ENCODE results near the gene PSMC6. TPM values are rescaled to one million over a fixed set of nuclear protein-coding genes. Genes with fewer than 3 reads are reported as not detected.
"Not testable (repeated sequence)": the region's sequence is repeated elsewhere in the genome, so short reads cannot be mapped to it uniquely, and the experiment has no call there.

Gene PSMC6
- total RNA-seq, 1 experiment from 2014 or later: 83.0 TPM

GRCh38 chr14:52723514-52724359 lies 16.7 kb downstream of the PSMC6 start:
- no peak for DNase-seq
- TF ChIP-seq EZH2 (IDR thresholded peaks at IDR 0.05; ENCODE audit: low read depth) (no peak), CTCF (conservative IDR thresholded peaks at IDR 0.05) (no peak)
- Histone ChIP-seq H3K4me2 (no peak overlapping the region), H3K27me3 (ENCODE audit: insufficient read depth, low read depth) (no peaks in the 10 kb centered on the region), H2AFZ (no peak overlapping the region), H3F3A (ENCODE audit: insufficient read depth, low read depth) (peaks cover 29% of the 10 kb centered on the region), H3K4me3 (no peak overlapping the region), H4K20me1 (ENCODE audit: insufficient read depth) (peaks cover 10% of the 10 kb centered on the region), H3K27ac (no peak overlapping the region), H3K9me3 (ENCODE audit: insufficient read depth, low read depth) (no peaks in the 10 kb centered on the region), H3K9me2 (ENCODE audit: insufficient read depth) (no peaks in the 10 kb centered on the region), H3K79me2 (ENCODE audit: low read depth) (no peaks in the 10 kb centered on the region), H3K36me3 (ENCODE audit: low read depth) (peaks cover 28% of the 10 kb centered on the region), H3K4me1 (replicated peaks; ENCODE audit: insufficient read depth) (no peaks in the 10 kb centered on the region)
- BruUV-seq (replicated peaks): no TSS peak
- ChIA-PET POLR2A (ENCODE audit: unreplicated experiment) (no interaction called here), CTCF (no interaction called here)
- intact Hi-C loops (cut with micrococcal nuclease; ENCODE audit: unreplicated experiment): no loop called here

DNA sequence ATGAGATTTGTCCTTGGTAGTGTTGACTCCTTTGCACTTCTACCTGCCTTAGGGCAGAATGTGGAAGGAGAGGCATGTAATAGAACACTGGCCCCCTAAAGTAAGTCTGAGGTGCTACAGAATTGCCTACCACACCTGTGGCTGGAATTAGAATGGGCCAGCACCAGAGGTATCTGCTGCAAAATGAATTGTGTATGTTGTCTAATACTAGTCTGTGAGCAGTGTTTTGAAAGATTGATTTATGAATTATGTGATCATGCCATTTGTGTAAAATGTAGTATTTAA lies 17.3 kb downstream of the PSMC6 start:
- no peak for DNase-seq
- Histone ChIP-seq H2AFZ (no peak overlapping the region), H3K79me2 (ENCODE audit: low read depth) (no peaks in the 10 kb centered on the region), H3K27ac (no peak overlapping the region), H3K9me2 (ENCODE audit: insufficient read depth) (no peaks in the 10 kb centered on the region), H4K20me1 (ENCODE audit: insufficient read depth) (peaks cover 10% of the 10 kb centered on the region), H3F3A (ENCODE audit: insufficient read depth, low read depth) (peaks cover 34% of the 10 kb centered on the region), H3K4me2 (no peak overlapping the region), H3K27me3 (ENCODE audit: insufficient read depth, low read depth) (no peaks in the 10 kb centered on the region), H3K36me3 (ENCODE audit: low read depth) (peaks cover 23% of the 10 kb centered on the region), H3K4me1 (replicated peaks; ENCODE audit: insufficient read depth) (no peaks in the 10 kb centered on the region; the same call in 1 of the 2 replicates), H3K4me3 (no peak overlapping the region), H3K9me3 (ENCODE audit: insufficient read depth, low read depth) (no peaks in the 10 kb centered on the region)
- BruUV-seq (replicated peaks): no TSS peak
- POLR2A ChIA-PET (ENCODE audit: unreplicated experiment): interaction anchor here (0.7 kb wide), 1 partner anchor 991 kb away, joined by 4 read pairs; no protein-coding TSS in a partner anchor
- CTCF ChIA-PET: no interaction called here
- intact Hi-C loops (cut with micrococcal nuclease; ENCODE audit: unreplicated experiment): no loop called here
- TF ChIP-seq CTCF (conservative IDR thresholded peaks at IDR 0.05) (no peak), EZH2 (IDR thresholded peaks at IDR 0.05; ENCODE audit: low read depth) (no peak)

DNA sequence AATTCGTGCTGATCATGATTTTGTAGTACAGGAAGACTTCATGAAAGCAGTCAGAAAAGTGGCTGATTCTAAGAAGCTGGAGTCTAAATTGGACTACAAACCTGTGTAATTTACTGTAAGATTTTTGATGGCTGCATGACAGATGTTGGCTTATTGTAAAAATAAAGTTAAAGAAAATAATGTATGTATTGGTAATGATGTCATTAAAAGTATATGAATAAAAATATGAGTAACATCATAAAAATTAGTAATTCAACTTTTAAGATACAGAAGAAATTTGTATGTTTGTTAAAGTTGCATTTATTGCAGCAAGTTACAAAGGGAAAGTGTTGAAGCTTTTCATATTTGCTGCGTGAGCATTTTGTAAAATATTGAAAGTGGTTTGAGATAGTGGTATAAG lies 20.5 kb downstream of the PSMC6 start:
- H3K4me3 ChIP-seq; H3K27ac ChIP-seq; H3K4me2 ChIP-seq; H3K4me1 ChIP-seq (replicated peaks; ENCODE audit: insufficient read depth); H3K9me2 ChIP-seq (ENCODE audit: insufficient read depth); BruUV-seq (replicated peaks); H3K27me3 ChIP-seq (ENCODE audit: insufficient read depth, low read depth); H3K9me3 ChIP-seq (ENCODE audit: insufficient read depth, low read depth); CTCF ChIA-PET; DNase-seq; H2AFZ ChIP-seq; H4K20me1 ChIP-seq (ENCODE audit: insufficient read depth); H3K36me3 ChIP-seq (ENCODE audit: low read depth): not testable (repeated sequence)
- intact Hi-C loops (cut with micrococcal nuclease; ENCODE audit: unreplicated experiment): loop anchor here (5.0 kb wide), 1 partner anchor 235 kb away; no protein-coding TSS in a partner anchor
- Histone ChIP-seq H3F3A (ENCODE audit: insufficient read depth, low read depth) (peaks cover 26% of the 10 kb centered on the region), H3K79me2 (ENCODE audit: low read depth) (peaks cover 16% of the 10 kb centered on the region)
- POLR2A ChIA-PET (ENCODE audit: unreplicated experiment): interaction anchor here (0.8 kb wide), 1 partner anchor 54 kb away, joined by 11 read pairs; no protein-coding TSS in a partner anchor

DNA sequence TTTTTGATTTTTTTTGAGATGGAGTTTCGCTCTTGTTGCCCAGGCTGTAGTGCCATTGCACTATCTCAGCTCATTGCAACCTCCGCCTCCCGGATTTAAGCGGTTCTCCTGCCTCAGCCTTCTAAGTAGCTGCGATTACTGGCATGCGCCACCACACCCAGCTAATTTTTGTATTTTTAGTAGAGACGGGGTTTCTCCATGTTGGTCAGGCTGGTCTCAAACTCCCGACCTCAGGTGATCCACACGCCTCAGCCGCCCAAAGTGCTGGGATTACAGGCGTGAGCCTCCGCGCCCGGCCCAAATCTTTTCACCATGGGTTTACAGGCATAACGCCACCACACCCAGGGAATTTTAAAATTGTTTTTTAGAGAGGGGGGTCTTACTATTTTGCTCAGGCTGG lies 22.0 kb downstream of the PSMC6 start:
- H3K9me3 ChIP-seq (ENCODE audit: insufficient read depth, low read depth); H3K9me2 ChIP-seq (ENCODE audit: insufficient read depth); DNase-seq; CTCF ChIA-PET; H3K36me3 ChIP-seq (ENCODE audit: low read depth); H2AFZ ChIP-seq; H3K4me1 ChIP-seq (replicated peaks; ENCODE audit: insufficient read depth); H3K27me3 ChIP-seq (ENCODE audit: insufficient read depth, low read depth); BruUV-seq (replicated peaks); H4K20me1 ChIP-seq (ENCODE audit: insufficient read depth); H3K4me3 ChIP-seq: not testable (repeated sequence)
- POLR2A ChIA-PET (ENCODE audit: unreplicated experiment): interaction anchor here (0.7 to 0.9 kb wide), 2 partner anchors 33 to 57 kb away, joined by 4 to 5 read pairs; partner anchors contain the start of gene ERO1A
- Histone ChIP-seq H3K4me2 (peak overlapping the region; percentile 86), H3K27ac (peak overlapping the region; percentile 25; the same call in 1 of the 2 replicates), H3K79me2 (ENCODE audit: low read depth) (peaks cover 16% of the 10 kb centered on the region), H3F3A (ENCODE audit: insufficient read depth, low read depth) (peaks cover 26% of the 10 kb centered on the region)
- intact Hi-C loops (cut with micrococcal nuclease; ENCODE audit: unreplicated experiment): loop anchor here (1.0 to 5.0 kb wide), 3 partner anchors 22 to 233 kb away; partner anchors contain the start of genes GNPNAT1 and PSMC6
